ENCODE data around the gene VAMP2.

DNA sequence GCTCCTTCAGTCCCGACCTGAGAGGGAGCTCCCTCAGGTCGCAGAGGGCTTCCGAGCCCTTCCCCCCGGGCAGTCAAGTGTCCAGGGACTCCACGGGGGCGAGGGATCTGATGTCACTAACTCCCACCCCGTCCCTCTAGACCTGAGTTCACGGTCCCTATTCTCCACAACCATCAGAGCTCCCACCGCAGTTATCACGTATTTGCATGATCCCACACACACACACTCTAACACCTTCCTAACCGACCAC lies 6.8 kb downstream of the VAMP2 start:
- TF ChIP-seq, protein P1, sequence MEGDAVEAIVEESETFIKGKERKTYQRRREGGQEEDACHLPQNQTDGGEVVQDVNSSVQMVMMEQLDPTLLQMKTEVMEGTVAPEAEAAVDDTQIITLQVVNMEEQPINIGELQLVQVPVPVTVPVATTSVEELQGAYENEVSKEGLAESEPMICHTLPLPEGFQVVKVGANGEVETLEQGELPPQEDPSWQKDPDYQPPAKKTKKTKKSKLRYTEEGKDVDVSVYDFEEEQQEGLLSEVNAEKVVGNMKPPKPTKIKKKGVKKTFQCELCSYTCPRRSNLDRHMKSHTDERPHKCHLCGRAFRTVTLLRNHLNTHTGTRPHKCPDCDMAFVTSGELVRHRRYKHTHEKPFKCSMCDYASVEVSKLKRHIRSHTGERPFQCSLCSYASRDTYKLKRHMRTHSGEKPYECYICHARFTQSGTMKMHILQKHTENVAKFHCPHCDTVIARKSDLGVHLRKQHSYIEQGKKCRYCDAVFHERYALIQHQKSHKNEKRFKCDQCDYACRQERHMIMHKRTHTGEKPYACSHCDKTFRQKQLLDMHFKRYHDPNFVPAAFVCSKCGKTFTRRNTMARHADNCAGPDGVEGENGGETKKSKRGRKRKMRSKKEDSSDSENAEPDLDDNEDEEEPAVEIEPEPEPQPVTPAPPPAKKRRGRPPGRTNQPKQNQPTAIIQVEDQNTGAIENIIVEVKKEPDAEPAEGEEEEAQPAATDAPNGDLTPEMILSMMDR (IDR thresholded peaks at IDR 0.05), result no peak
- no peak for TF ChIP-seq ZFX (IDR thresholded peaks at IDR 0.05; ENCODE audit: borderline replicate concordance)

Measured in 22Rv1 (cell line).